ENCODE results near the gene IFNA8. TPM values are rescaled to one million over a fixed set of nuclear protein-coding genes. Genes with fewer than 3 reads are reported as not detected.

Gene IFNA8
- total RNA-seq, 2 experiments from 2014 or later: not detected

DNA sequence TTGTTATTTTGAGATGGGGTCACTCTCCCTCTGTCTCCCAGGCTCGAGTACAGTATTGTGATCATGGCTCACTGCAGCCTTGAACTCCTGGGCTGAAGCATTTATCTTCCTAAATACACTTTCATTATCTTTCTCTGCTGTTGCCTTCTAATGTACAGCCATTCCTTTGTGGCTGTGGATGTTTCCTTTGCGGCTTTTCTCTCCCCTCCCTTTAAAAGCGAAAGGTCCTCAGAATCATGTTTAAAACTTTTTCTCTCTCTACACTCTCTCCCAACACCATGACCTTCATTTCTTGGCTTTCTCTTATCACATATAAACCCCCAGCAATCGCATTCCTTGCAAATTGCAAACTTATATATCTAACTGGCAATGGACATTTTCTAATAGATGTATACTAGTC lies 25.3 kb upstream of the IFNA8 start:
- H3K4me1 Mint-ChIP-seq (ENCODE audit: low read depth): peaks cover 20% of the 10 kb centered on the region
- H3K4me3 Mint-ChIP-seq: no peak overlapping the region
- intact Hi-C loops (cut with micrococcal nuclease): no loop called here
- H3K9me3 Mint-ChIP-seq: peaks cover 4% of the 10 kb centered on the region
- peaks cover 36% of the 10 kb centered on the region for H3K27me3 Mint-ChIP-seq
- H3K27ac Mint-ChIP-seq: no peak overlapping the region
- TF ChIP-seq, protein P1, sequence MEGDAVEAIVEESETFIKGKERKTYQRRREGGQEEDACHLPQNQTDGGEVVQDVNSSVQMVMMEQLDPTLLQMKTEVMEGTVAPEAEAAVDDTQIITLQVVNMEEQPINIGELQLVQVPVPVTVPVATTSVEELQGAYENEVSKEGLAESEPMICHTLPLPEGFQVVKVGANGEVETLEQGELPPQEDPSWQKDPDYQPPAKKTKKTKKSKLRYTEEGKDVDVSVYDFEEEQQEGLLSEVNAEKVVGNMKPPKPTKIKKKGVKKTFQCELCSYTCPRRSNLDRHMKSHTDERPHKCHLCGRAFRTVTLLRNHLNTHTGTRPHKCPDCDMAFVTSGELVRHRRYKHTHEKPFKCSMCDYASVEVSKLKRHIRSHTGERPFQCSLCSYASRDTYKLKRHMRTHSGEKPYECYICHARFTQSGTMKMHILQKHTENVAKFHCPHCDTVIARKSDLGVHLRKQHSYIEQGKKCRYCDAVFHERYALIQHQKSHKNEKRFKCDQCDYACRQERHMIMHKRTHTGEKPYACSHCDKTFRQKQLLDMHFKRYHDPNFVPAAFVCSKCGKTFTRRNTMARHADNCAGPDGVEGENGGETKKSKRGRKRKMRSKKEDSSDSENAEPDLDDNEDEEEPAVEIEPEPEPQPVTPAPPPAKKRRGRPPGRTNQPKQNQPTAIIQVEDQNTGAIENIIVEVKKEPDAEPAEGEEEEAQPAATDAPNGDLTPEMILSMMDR (IDR thresholded peaks at IDR 0.05): no peak
- DNase-seq: no peak
- ATAC-seq: no peak
- H3K36me3 Mint-ChIP-seq (ENCODE audit: low read depth): no peaks in the 10 kb centered on the region
- POLR2A ChIA-PET: no interaction called here
- CTCF ChIA-PET: no interaction called here

DNA sequence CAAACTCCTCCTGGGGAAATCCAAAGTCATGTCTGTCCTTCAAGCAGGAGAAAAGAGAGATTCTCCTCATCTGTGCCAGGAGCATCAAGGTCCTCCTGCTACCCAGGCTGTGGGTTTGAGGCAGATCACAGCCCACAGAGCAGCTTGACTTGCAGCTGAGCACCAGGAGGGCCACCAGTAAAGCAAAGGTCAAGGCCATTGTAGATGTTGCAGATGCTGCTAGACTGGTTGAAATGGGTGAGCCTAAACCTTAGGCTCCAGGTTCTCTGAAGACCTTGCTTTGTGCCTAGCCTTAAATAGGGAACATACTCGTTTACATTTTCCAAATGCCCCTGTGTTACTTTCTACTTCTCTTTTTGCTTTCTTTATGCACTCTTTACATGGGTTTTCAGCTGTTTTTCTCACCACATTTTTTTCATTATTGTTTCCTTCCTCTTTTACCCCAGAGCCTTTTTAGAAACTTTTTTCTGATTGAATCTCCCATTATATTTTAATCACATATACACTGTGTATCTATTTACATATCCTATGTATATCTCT lies 23.7 kb upstream of the IFNA8 start, which contains the start of gene IFNA2:
IFNA2 (minus strand) TSS at position 268 of the 540 bp plus-strand sequence; CDS start at position 199, 69 bp downstream.
- H3K27me3 Mint-ChIP-seq: peaks cover 30% of the 10 kb centered on the region
- ChIA-PET CTCF (interaction anchor here (3.5 kb wide), 1 partner anchor 10 kb away, joined by 28 read pairs; no protein-coding TSS in a partner anchor), POLR2A (no interaction called here)
- H3K36me3 Mint-ChIP-seq (ENCODE audit: low read depth): no peaks in the 10 kb centered on the region
- ATAC-seq (no peak), DNase-seq (no peak)
- no peak within 1 kb of the TSS for H3K27ac Mint-ChIP-seq
- no peak within 1 kb of the TSS for H3K4me3 Mint-ChIP-seq
- H3K9me3 Mint-ChIP-seq: peaks cover 4% of the 10 kb centered on the region
- TF ChIP-seq, protein P1 (IDR thresholded peaks at IDR 0.05): no peak
- H3K4me1 Mint-ChIP-seq (ENCODE audit: low read depth): peaks cover 17% of the 10 kb centered on the region
- intact Hi-C loops (cut with micrococcal nuclease): no loop called here

DNA sequence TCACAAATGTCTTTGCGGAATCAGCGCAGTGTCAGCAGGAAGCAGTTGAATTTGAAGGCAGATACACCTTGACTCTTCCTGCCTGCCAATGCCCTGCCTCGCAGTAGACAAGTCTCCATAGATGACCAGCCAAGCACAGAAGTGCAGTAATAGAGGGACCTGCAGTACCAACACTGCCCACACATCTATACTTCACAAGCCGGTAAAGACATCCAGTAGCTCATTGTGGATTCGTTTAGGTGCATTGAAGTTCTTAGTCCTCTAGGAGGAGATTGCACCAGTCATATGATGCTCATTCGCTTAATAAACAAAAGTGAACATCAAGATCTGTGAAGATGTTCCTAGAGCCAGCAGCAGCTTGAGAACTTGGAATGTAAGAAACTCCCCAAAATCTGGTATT lies 16.6 kb upstream of the IFNA8 start:
- ChIA-PET CTCF (interaction anchor here (0.6 to 6.6 kb wide), 14 partner anchors 8 to 157 kb away, joined by 3 to 150 read pairs (median 4); partner anchors contain the start of gene KLHL9), POLR2A (no interaction called here)
- intact Hi-C loops (cut with micrococcal nuclease): no loop called here
- TF ChIP-seq, protein P1 (IDR thresholded peaks at IDR 0.05): no peak
- peaks cover 8% of the 10 kb centered on the region for H3K4me1 Mint-ChIP-seq (ENCODE audit: low read depth)
- H3K4me3 Mint-ChIP-seq: no peak overlapping the region
- peaks cover 34% of the 10 kb centered on the region for H3K27me3 Mint-ChIP-seq
- no peak overlapping the region for H3K27ac Mint-ChIP-seq
- DNase-seq: peak; percentile 18
- ATAC-seq: peak; percentile 69
- no peaks in the 10 kb centered on the region for H3K9me3 Mint-ChIP-seq
- no peaks in the 10 kb centered on the region for H3K36me3 Mint-ChIP-seq (ENCODE audit: low read depth)

DNA sequence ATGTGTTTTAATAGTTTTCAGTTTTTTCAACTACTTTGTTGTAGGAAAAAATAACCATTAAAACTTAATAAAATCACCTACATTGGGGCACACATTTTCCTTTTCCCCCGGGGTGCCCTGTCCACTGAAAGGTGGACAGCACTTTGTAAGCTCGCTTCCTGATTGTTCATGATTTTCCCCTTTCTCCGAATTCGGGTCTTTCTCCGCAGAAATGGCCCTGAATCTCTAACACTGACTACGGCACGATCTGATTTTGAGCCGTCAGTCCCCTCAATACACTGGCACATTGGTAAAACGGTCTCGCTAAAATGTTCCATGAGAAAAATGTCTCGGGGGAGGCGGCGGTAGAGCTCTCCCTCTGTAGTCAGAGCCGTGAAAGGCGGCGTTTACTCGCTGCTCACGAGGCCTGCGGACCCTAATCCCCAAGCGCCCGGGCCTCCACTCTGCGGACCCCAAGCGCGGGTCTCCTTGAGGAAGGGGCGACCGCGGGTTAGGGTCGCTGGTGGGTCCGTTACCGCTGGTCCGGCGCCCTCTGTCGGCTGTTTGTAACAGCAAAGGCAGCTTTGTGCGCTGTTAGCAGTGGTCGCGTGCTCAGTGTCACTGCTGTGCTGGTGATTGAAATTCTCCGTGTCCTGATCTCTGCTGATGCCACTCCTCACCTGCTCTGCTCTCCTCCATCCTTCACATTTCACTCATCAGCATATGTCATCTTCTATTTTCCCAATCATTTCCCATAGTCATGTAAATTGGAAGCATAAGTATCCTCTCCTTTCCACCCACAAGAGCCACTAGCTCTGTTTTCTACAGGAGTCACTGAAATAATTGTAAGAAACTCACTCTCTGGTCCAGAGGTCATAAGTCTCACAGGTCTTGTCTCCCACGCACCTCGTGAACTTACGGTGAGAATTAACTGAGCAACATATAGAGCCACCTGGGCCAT lies 12.9 kb upstream of the IFNA8 start:
- DNase-seq: peak; percentile 74
- intact Hi-C loops (cut with micrococcal nuclease): loop anchor here (5.0 kb wide), 1 partner anchor 69 kb away; no protein-coding TSS in a partner anchor
- Mint-ChIP-seq H3K4me3 (peak overlapping the region; percentile 64), H3K4me1 (ENCODE audit: low read depth) (peaks cover 12% of the 10 kb centered on the region), H3K27ac (no peak overlapping the region), H3K36me3 (ENCODE audit: low read depth) (no peaks in the 10 kb centered on the region), H3K9me3 (no peaks in the 10 kb centered on the region), H3K27me3 (peaks cover 38% of the 10 kb centered on the region)
- TF ChIP-seq, protein P1 (IDR thresholded peaks at IDR 0.05): peak; percentile 97
- ChIA-PET POLR2A (interaction anchor here (0.6 to 1.0 kb wide), 2 partner anchors 12 to 61 kb away, joined by 3 read pairs; no protein-coding TSS in a partner anchor), CTCF (interaction anchor here (0.6 to 6.6 kb wide), 53 partner anchors 9 to 392 kb away, joined by 3 to 150 read pairs (median 5); partner anchors contain the start of genes IFNA2, IFNA7, IFNA8 and KLHL9)
- peak; percentile 85 for ATAC-seq
